ENCODE measurements around the gene IRF1.

GRCh38 chr5:132489871-132490483 is 596 bp downstream of the IRF1 start:
- no peak for TF ChIP-seq USF2 (IDR thresholded peaks at IDR 0.05; ENCODE audit: low read length)
- TF ChIP-seq TAF7 (optimal IDR thresholded peaks at IDR 0.05; ENCODE audit: borderline replicate concordance, low read depth, low read length) = no peak
- no peak for TF ChIP-seq GABPA (IDR thresholded peaks at IDR 0.05; ENCODE audit: borderline replicate concordance, insufficient read depth, low read length)
- TF ChIP-seq EP300 (IDR thresholded peaks at IDR 0.05; ENCODE audit: borderline replicate concordance in 1 of 2, low read depth in 2 of 2, low read length in 2 of 2) = no peak
- TF ChIP-seq CTCF (IDR thresholded peaks at IDR 0.05; ENCODE audit: control extremely low read depth in 1 of 3, insufficient read depth in 1 of 3, low read depth in 1 of 3, low read length in 3 of 3) = no peak

All from H1 (cell line).